Stimulated activated CD4-positive, alpha-beta T cell treated with anti-CD3 and anti-CD28 coated beads, Interleukin-4, amount 100 ng/mL, for 1 hour (primary cell): ENCODE data around the gene C2orf42.
A peak's percentile ranks its signal among the peaks of the same experiment; 100 is the strongest.
"Not testable (repeated sequence)": the region's sequence is repeated elsewhere in the genome, so short reads cannot be mapped to it uniquely, and the experiment has no call there.

ENCODE experiments used
- DNase-seq: peaks from one replicate; pipeline ENCODE4 v3.0.0-alpha.2; 2020

The C2orf42 gene

GRCh38 chr2:70190418-70191243 is at the start of gene C2orf42:
TSS of gene C2orf42 (minus strand) at chr2:70191019. CDS start at chr2:70181985, 9,034 bp downstream.
- peak; percentile 95 for DNase-seq

DNA sequence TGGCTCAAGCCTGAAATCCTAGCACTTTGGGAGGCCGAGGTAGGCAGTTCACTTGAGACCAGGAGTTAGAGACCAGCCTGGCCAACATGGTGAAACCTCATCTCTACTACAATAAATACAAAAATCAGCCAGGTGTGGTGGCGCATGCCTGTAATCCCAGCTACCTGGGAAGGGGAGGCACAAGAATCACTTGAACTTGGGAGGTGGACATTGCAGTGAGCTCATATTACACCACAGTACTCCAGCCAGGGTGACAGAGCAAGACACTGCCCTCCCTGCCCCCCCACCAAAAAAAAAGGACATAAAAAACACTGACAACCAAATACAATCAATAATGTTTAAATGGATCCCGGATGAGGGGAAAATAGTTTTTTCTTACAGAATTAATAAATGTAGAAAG is 49.8 kb upstream of the C2orf42 start:
- no peak for DNase-seq

GRCh38 chr2:70233926-70234325 is 43.1 kb upstream of the C2orf42 start:
- no peak for DNase-seq

- DNase-seq = no peak
Observed at GRCh38 chr2:70226781-70227180, 36.0 kb upstream of the C2orf42 start.

GRCh38 chr2:70223305-70223704 is 32.5 kb upstream of the C2orf42 start:
- DNase-seq = not testable (repeated sequence)

DNA sequence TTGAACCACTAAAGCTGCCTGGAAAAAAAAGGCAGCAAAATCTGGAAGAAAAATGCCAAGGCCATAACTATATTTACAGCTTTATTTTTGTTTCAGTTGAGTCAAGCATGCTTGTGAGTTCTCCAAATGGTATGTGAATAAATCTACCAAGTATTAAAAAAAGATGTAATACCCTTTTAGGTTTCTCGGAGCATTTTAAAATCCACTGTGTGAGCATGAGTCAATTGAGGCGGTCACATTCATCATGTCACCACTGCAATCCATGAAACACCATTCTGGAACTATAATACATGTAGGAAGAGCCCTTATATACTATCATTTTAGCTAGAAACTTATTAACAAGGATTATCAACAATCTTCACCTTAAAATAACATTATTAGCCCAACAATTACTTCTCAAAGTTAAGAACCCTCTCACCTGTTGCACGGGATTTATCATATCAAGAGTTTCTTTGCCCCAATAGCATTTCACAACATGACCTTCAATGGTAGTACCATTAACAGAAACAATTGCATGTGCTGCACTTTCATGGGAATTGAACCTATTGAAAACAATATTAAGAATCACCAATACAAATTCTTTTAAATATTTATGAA is 24.2 kb upstream of the C2orf42 start:
- DNase-seq = no peak

- no peak for DNase-seq
Observed at GRCh38 chr2:70214365-70214764, 23.5 kb upstream of the C2orf42 start.

- DNase-seq = no peak
Observed at GRCh38 chr2:70212298-70212932, 21.6 kb upstream of the C2orf42 start.

- no peak for DNase-seq
Observed at GRCh38 chr2:70211595-70211994, 20.8 kb upstream of the C2orf42 start.

- no peak for DNase-seq
Observed at GRCh38 chr2:70204452-70204851, 13.6 kb upstream of the C2orf42 start.

GRCh38 chr2:70203086-70203485 is 12.3 kb upstream of the C2orf42 start:
- DNase-seq = no peak

- no peak for DNase-seq
Observed at GRCh38 chr2:70202236-70202806, 11.5 kb upstream of the C2orf42 start.

DNA sequence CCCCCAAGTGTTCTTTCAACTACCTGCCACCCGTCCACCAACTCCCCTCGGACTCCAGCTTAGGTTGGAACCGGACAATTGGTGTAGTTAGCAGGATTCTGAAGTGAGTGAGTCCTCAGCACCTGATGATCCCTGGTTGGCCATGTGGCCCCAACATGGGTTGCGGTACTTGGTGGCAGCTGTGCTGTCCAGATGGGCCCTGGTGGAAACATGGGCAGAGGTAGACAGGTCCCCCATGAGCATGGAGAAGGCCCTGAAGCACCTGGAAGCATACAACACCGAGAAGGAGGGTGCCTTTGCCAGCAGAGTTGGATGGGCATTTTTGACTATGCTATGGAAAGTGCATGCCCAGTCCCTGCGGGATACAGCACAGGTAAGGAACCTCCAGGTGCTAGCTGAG is 11.0 kb upstream of the C2orf42 start:
- DNase-seq = no peak

GRCh38 chr2:70201225-70201768 is 10.5 kb upstream of the C2orf42 start:
- DNase-seq = no peak

DNA sequence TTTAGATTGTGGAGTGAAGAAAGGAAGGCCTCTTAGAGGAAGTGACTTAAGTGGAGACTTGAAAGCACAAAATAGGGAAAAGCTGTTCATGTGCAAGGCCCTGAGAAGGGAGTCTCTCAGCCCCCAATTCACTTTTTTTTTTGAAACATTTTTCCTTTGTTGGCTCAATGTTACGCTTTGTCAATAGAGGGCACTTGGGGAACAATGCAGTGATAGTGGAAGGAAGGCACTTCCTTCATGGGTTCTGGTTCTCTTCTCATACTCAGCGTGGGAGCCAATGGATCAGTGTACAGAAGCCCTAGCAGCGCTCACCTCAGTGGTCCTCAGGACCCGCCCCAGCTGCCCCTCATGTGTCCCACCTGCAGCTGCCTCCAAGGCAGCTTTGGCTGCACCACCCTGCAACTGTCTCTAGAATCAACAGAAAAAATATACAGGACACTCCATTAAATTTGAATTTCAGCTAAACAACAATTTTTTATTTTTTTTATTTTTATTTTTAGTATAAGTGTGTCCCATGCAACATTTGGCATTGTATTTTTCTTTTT is 8.6 kb upstream of the C2orf42 start:
- DNase-seq = no peak

GRCh38 chr2:70192516-70192915 is 1.7 kb upstream of the C2orf42 start:
- DNase-seq = no peak

GRCh38 chr2:70191244-70191735 is 471 bp upstream of the C2orf42 start:
- no peak for DNase-seq

DNA sequence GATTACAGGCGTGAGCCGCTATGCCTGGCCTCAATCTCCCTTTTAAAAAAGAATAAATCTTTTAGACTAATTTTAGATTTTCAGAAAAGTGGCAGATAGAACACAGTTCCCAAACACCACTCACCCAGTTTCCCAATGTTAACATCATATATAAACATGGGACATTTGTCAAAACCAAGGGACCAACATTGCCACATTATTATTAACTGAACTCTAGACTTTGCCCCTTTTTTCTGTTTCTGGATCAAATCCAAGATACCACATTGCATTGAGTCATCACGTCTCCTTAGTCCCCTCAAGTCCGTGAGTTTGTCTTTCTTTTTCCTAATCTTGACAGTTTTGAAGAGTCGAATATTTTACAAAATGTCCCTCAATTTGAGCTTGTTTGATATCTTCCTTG is 2.4 kb downstream of the C2orf42 start:
- DNase-seq = no peak

GRCh38 chr2:70187170-70187569 is 3.6 kb downstream of the C2orf42 start:
- not testable (repeated sequence) for DNase-seq

DNA sequence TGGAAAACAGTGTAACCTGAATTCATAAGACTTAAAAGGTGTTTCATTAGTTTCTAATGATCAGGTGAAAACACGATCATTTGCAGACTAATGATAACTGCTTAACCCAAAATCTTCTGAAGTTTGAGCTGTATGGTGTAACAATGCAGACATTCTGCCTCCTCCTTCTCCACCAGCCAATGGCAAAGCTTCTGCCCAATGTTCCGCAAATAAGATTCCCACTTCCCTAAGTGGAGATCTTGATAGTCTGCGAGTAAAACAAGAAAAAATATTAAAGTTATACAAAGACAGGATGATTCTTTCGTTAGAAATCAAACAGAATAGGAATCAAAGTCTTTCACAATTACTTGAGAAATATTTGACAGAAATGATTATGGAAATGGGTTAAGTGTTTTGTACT is 8.1 kb downstream of the C2orf42 start:
- no peak for DNase-seq

DNA sequence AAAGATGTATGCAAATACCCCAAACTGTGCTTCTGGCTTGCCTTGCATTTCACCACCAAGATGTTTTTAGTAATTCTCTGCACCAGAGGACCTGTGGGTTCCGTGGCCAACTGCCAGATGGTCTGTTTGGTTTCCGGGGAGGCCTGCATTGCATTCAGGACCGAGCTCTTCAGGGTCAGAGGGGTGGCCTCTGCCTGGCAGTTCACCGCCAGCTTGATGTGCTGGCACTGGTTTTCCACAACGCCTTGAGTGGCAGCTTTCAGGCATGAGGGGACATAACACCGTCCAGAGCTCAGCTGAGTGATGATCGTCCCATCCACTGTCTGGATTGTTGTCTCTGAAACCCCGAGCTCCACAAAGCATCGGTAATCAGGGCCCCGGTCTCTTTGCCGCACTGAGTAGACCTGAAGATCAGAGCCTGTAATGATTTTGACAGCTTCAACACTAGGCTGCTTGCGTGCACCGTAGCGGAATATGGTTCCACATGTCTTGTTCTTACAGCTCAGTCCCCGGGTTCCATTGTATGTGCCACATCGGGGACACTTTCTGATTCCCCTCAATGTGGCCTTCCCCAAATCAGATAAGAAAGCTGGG is 9.4 kb downstream of the C2orf42 start:
- no peak for DNase-seq

DNA sequence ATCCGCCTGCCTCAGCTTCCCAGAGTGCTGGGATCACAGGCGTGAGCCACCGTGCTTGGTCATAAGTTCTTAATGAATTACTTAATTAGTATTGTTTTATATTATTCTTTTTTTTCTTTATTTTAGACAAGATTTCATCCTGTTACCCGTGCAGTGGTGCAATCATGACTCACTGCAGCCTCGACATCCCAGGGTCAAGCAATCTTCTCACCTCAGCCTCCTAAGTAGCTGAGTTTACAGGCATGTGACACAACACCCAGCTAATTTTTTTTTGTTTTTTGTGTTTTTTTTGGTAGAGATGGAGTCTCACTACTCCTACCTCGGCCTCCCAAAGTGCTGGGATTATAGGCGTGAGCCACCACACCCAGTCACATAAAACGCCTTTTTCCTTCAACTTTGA is 17.3 kb downstream of the C2orf42 start:
- no peak for DNase-seq
